ENCODE results near the gene MUC4. TPM values are rescaled to one million over a fixed set of nuclear protein-coding genes. Genes with fewer than 3 reads are reported as not detected.

Gene MUC4
- total and polyA plus RNA-seq, 2 experiments from 2014 or later: 1.3 TPM

- H3K4me1 Mint-ChIP-seq: peaks cover 15% of the 10 kb centered on the region
- H3K27ac ChIP-seq (ENCODE audit: low read depth): no peak overlapping the region
- no peaks in the 10 kb centered on the region for H3K36me3 Mint-ChIP-seq (ENCODE audit: low read depth)
- H3K27me3 ChIP-seq (ENCODE audit: insufficient read depth): no peaks in the 10 kb centered on the region
- H3K4me2 ChIP-seq: no peak overlapping the region
- no peaks in the 10 kb centered on the region for H3F3A ChIP-seq (replicated peaks; ENCODE audit: low read depth)
- H3K36me3 ChIP-seq (ENCODE audit: insufficient read depth): no peaks in the 10 kb centered on the region
- peaks cover 7% of the 10 kb centered on the region for H3K27me3 Mint-ChIP-seq (ENCODE audit: insufficient read depth, low read depth, poor library complexity)
- H3K9me3 Mint-ChIP-seq: no peaks in the 10 kb centered on the region; the same call in 2 of the 3 replicates
- no peak for TF ChIP-seq EZH2 (IDR thresholded peaks at IDR 0.05; ENCODE audit: low read depth, unreplicated experiment)
- TF ChIP-seq STAT1 (IDR thresholded peaks at IDR 0.05; ENCODE audit: unreplicated experiment): no peak
- TF ChIP-seq NANOG (IDR thresholded peaks at IDR 0.05; ENCODE audit: borderline replicate concordance): no peak
- TF ChIP-seq EZH2phosphoT487 (IDR thresholded peaks at IDR 0.05; ENCODE audit: unreplicated experiment): no peak
- TF ChIP-seq, protein P1, sequence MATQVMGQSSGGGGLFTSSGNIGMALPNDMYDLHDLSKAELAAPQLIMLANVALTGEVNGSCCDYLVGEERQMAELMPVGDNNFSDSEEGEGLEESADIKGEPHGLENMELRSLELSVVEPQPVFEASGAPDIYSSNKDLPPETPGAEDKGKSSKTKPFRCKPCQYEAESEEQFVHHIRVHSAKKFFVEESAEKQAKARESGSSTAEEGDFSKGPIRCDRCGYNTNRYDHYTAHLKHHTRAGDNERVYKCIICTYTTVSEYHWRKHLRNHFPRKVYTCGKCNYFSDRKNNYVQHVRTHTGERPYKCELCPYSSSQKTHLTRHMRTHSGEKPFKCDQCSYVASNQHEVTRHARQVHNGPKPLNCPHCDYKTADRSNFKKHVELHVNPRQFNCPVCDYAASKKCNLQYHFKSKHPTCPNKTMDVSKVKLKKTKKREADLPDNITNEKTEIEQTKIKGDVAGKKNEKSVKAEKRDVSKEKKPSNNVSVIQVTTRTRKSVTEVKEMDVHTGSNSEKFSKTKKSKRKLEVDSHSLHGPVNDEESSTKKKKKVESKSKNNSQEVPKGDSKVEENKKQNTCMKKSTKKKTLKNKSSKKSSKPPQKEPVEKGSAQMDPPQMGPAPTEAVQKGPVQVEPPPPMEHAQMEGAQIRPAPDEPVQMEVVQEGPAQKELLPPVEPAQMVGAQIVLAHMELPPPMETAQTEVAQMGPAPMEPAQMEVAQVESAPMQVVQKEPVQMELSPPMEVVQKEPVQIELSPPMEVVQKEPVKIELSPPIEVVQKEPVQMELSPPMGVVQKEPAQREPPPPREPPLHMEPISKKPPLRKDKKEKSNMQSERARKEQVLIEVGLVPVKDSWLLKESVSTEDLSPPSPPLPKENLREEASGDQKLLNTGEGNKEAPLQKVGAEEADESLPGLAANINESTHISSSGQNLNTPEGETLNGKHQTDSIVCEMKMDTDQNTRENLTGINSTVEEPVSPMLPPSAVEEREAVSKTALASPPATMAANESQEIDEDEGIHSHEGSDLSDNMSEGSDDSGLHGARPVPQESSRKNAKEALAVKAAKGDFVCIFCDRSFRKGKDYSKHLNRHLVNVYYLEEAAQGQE (IDR thresholded peaks at IDR 0.05; ENCODE audit: unreplicated experiment): no peak
- TF ChIP-seq ZNF462 (CRISPR knock-in tag; IDR thresholded peaks at IDR 0.05): no peak
- TF ChIP-seq POLR2AphosphoS5 (IDR thresholded peaks at IDR 0.05; ENCODE audit: low read depth): no peak
- TF ChIP-seq CREB1 (CRISPR knock-in tag; IDR thresholded peaks at IDR 0.05; ENCODE audit: low read depth): no peak
- TF ChIP-seq ZNF331 (CRISPR knock-in tag; IDR thresholded peaks at IDR 0.05; ENCODE audit: low read depth): no peak
- no peak for TF ChIP-seq ZNF114 (CRISPR knock-in tag; IDR thresholded peaks at IDR 0.05)
- TF ChIP-seq, protein P2, sequence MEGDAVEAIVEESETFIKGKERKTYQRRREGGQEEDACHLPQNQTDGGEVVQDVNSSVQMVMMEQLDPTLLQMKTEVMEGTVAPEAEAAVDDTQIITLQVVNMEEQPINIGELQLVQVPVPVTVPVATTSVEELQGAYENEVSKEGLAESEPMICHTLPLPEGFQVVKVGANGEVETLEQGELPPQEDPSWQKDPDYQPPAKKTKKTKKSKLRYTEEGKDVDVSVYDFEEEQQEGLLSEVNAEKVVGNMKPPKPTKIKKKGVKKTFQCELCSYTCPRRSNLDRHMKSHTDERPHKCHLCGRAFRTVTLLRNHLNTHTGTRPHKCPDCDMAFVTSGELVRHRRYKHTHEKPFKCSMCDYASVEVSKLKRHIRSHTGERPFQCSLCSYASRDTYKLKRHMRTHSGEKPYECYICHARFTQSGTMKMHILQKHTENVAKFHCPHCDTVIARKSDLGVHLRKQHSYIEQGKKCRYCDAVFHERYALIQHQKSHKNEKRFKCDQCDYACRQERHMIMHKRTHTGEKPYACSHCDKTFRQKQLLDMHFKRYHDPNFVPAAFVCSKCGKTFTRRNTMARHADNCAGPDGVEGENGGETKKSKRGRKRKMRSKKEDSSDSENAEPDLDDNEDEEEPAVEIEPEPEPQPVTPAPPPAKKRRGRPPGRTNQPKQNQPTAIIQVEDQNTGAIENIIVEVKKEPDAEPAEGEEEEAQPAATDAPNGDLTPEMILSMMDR (conservative IDR thresholded peaks at IDR 0.05; ENCODE audit: low read depth in 2 of 2): no peak
- TF ChIP-seq JUNB (IDR thresholded peaks at IDR 0.05; ENCODE audit: unreplicated experiment): no peak
- H3K27ac Mint-ChIP-seq: no peak overlapping the region
- no peak for DNase-seq (ENCODE audit: low spot score)
- no peaks in the 10 kb centered on the region for H3K4me1 ChIP-seq (ENCODE audit: insufficient read depth)
- no peak overlapping the region for H3K4me3 ChIP-seq
- H4K20me1 ChIP-seq (replicated peaks; ENCODE audit: insufficient read depth): no peaks in the 10 kb centered on the region
- ATAC-seq: no peak
- H3K4me3 Mint-ChIP-seq: no peak overlapping the region
- no peak overlapping the region for H2AFZ ChIP-seq
- H3K79me2 ChIP-seq (replicated peaks; ENCODE audit: insufficient read depth): no peaks in the 10 kb centered on the region
- no peaks in the 10 kb centered on the region for H3K9me2 ChIP-seq (ENCODE audit: insufficient read depth)
Observed at GRCh38 chr3:195754906-195755305, 56.8 kb downstream of the MUC4 start.
